ENCODE measurements around the gene WFDC10A. TPM values are rescaled to one million over a fixed set of nuclear protein-coding genes. Genes with fewer than 3 reads are reported as not detected.
A peak's percentile ranks its signal among the peaks of the same experiment; 100 is the strongest.

Gene WFDC10A
- total RNA-seq, 3 donors from 2014 or later: not detected

DNA sequence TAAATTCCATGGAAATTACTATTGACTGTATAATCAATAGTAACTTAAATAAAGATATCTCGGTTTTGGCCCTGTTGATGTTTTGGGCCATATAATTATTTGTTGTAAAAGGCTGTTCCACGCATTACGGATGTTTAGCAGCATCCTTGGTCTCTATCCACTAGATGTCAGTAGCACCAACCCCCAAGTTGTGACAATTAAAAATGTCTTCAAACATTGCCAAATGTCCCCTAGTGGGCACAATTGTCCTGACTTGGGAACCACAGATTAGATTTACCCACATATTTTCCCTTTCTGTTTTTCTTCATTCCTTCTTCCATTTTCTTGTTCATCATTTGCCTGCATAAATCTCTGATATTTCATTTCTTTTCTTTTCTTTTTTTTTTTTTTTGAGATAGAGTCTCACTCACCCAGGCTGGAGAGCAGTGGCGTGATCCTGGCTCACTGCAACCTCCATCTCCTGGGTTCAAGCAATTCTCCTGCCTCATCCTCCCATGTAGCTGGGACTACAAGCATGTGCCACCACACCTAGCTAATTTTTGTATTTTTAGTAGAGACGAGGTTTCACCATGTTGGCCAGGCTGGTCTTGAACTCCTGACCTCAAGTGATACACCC is 36.9 kb upstream of the WFDC10A start:
- H3K4me1 ChIP-seq (ENCODE audit: low read depth): no peaks in the 10 kb centered on the region
- intact Hi-C loops (cut with DNase I, micrococcal nuclease): no loop called here
- TF ChIP-seq CTCF (IDR thresholded peaks at IDR 0.05): peak; percentile 63
- peak in 1 of 3 donors; percentile 51 for DNase-seq
- H3K4me3 ChIP-seq: no peak overlapping the region
- ATAC-seq: peak; percentile 79
- no peaks in the 10 kb centered on the region for H3K9me3 ChIP-seq
- H3K36me3 ChIP-seq (ENCODE audit: low read depth): no peaks in the 10 kb centered on the region

- Histone ChIP-seq H3K9me3 (no peaks in the 10 kb centered on the region), H3K4me3 (no peak overlapping the region), H3K4me1 (ENCODE audit: low read depth) (no peaks in the 10 kb centered on the region), H3K36me3 (ENCODE audit: low read depth) (no peaks in the 10 kb centered on the region)
- intact Hi-C loops (cut with DNase I, micrococcal nuclease): no loop called here
- DNase-seq (no peak), ATAC-seq (no peak)
- TF ChIP-seq CTCF (IDR thresholded peaks at IDR 0.05): no peak
Observed at GRCh38 chr20:45593498-45593897, 36.0 kb upstream of the WFDC10A start.

GRCh38 chr20:45595235-45595634 is 34.3 kb upstream of the WFDC10A start:
- DNase-seq (no peak), ATAC-seq (no peak)
- intact Hi-C loops (cut with DNase I, micrococcal nuclease): no loop called here
- no peak overlapping the region for H3K4me3 ChIP-seq
- H3K9me3 ChIP-seq: no peaks in the 10 kb centered on the region
- H3K36me3 ChIP-seq (ENCODE audit: low read depth): no peaks in the 10 kb centered on the region
- no peak for TF ChIP-seq CTCF (IDR thresholded peaks at IDR 0.05)
- H3K4me1 ChIP-seq (ENCODE audit: low read depth): no peaks in the 10 kb centered on the region

DNA sequence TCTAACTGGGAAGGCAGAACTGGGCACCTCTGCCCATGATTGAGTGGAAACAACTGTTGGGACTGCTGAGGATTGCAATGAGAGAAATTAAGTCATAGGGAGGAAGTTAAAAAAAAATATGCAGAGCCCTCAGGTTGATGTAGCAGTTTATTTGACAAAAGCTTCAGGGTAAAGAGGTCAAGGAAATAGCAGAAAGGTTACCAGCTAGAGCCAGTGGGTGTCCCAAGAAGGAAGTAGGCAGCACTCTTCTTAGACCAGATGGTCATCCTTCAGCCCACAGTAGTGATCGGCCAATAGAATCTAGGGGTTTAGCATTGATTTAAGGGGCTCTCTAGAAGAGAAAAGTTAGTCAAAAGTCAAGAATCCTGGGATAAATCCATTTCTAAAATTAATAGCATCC is 21.7 kb upstream of the WFDC10A start:
- intact Hi-C loops (cut with DNase I, micrococcal nuclease): no loop called here
- Histone ChIP-seq H3K9me3 (peaks cover 5% of the 10 kb centered on the region), H3K4me3 (no peak overlapping the region), H3K36me3 (ENCODE audit: low read depth) (no peaks in the 10 kb centered on the region), H3K4me1 (ENCODE audit: low read depth) (no peaks in the 10 kb centered on the region)
- no peak for TF ChIP-seq CTCF (IDR thresholded peaks at IDR 0.05)
- DNase-seq: no peak
- no peak for ATAC-seq

- Histone ChIP-seq H3K4me1 (ENCODE audit: low read depth) (no peaks in the 10 kb centered on the region), H3K36me3 (ENCODE audit: low read depth) (no peaks in the 10 kb centered on the region), H3K9me3 (peaks cover 5% of the 10 kb centered on the region), H3K4me3 (no peak overlapping the region)
- ATAC-seq: no peak
- intact Hi-C loops (cut with DNase I, micrococcal nuclease): no loop called here
- DNase-seq: no peak
- no peak for TF ChIP-seq CTCF (IDR thresholded peaks at IDR 0.05)
Observed at GRCh38 chr20:45611054-45611453, 18.5 kb upstream of the WFDC10A start.

DNA sequence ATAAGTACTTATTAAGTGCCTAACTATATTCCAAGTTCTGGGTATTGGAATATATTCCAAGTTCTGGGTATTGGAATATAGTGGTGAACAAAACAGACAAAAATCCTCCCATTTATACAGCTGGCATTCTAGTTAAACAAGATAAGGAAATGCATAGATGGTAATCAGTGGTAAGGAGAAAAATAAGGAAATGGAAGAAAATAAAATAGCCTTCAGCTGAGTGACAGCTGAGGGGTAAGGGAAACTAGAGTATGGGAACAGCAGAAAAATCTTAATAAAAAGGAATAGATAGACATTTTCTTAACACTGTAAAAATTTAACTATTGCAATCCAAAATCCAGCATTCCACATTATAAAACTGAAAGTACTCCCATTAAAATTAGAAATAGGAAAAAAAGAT is 17.2 kb upstream of the WFDC10A start:
- no peak overlapping the region for H3K4me3 ChIP-seq
- no peaks in the 10 kb centered on the region for H3K9me3 ChIP-seq
- intact Hi-C loops (cut with DNase I, micrococcal nuclease): no loop called here
- peak; percentile 66 for ATAC-seq
- H3K4me1 ChIP-seq (ENCODE audit: low read depth): no peaks in the 10 kb centered on the region
- no peak for TF ChIP-seq CTCF (IDR thresholded peaks at IDR 0.05)
- DNase-seq: no peak
- H3K36me3 ChIP-seq (ENCODE audit: low read depth): no peaks in the 10 kb centered on the region
